K562 (cell line): Measurements from ENCODE around the gene AP2S1.

ENCODE experiments used
- NFRKB ChIP-seq: fragments of 450-650 bp; IDR thresholded peaks from 2 replicates; pipeline ENCODE4 v1.6.1; 2016; ENCODE audit warnings: low read depth
- TF ChIP-seq, protein P1 (sequence below), 2 experiments: fragments of 450-650 bp; conservative IDR thresholded peaks; 2 replicates each; pipeline ENCODE4 v1.6.1; 2017; ENCODE audit warnings: mild to moderate bottlenecking in 2 of 2, moderate library complexity in 2 of 2
- TF ChIP-seq, protein P2 (sequence below): fragments of 450-650 bp; formaldehyde crosslinking; IDR thresholded peaks from 2 replicates; pipeline ENCODE4 v1.4.0; 2020; ENCODE audit warnings: mild to moderate bottlenecking, moderate library complexity

DNA sequence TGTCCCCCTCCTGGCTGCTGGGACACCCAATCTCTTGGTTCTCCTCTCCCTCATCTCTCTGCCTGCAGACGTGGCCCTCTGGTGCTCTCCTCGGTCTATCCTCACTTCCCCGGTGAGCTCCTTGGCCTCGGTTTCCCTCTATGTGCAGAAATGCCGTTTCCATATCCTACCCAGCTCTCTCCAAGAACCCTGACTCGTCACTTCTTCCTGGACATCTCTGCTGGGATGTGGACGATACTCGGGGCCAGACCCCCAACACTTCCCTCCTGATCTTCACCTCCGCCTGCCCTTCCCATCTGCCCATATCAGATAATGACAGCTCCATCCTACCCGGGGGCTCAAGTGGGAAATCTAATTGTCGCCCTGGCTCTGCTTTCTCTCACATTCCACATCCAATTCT is 7.9 kb downstream of the AP2S1 start:
- no peak for TF ChIP-seq NFRKB
- TF ChIP-seq, protein P1, sequence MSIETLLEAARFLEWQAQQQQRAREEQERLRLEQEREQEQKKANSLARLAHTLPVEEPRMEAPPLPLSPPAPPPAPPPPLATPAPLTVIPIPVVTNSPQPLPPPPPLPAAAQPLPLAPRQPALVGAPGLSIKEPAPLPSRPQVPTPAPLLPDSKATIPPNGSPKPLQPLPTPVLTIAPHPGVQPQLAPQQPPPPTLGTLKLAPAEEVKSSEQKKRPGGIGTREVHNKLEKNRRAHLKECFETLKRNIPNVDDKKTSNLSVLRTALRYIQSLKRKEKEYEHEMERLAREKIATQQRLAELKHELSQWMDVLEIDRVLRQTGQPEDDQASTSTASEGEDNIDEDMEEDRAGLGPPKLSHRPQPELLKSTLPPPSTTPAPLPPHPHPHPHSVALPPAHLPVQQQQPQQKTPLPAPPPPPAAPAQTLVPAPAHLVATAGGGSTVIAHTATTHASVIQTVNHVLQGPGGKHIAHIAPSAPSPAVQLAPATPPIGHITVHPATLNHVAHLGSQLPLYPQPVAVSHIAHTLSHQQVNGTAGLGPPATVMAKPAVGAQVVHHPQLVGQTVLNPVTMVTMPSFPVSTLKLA (conservative IDR thresholded peaks at IDR 0.05) = no peak
- TF ChIP-seq, protein P2, sequence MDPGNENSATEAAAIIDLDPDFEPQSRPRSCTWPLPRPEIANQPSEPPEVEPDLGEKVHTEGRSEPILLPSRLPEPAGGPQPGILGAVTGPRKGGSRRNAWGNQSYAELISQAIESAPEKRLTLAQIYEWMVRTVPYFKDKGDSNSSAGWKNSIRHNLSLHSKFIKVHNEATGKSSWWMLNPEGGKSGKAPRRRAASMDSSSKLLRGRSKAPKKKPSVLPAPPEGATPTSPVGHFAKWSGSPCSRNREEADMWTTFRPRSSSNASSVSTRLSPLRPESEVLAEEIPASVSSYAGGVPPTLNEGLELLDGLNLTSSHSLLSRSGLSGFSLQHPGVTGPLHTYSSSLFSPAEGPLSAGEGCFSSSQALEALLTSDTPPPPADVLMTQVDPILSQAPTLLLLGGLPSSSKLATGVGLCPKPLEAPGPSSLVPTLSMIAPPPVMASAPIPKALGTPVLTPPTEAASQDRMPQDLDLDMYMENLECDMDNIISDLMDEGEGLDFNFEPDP = no peak
